ENCODE data around the gene RIMS4.

DNA sequence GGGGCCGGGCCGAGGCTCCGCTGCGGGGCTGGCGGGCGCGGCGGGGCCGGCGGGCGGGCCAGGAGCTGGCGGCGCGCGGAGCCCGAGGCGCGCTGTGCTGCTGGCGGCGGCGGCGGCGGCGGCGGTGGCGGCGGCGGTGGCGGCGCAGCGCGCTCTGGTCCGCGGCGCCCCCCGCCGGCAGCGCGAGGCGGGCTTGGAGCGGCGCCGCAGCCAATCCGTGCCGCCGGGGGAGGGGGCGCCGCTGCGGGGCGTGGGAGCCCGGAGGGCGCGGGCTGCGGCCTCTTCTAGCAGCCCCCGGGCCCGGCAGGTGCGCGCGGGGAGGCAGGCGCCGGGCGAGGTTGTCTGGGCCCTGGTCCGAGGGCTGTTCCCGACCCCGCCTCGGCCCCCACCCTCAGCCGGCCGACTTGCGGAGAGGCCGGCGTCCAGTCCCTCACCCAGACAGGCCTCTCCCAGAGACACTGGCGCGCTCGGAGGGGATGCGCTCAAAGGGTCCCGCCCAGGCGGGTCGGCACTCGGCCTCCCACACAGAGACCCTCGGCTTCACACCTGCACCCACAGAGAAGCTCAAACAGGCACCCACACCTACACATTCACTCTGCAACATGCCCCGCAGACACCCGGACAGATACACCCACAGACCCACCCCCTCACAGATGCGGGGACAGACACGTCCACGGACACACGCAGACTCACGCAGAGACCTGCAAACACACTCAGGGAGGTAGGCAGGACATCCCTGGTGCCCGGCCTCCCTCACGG lies at the start of gene RIMS4:
- TF ChIP-seq, protein P1, sequence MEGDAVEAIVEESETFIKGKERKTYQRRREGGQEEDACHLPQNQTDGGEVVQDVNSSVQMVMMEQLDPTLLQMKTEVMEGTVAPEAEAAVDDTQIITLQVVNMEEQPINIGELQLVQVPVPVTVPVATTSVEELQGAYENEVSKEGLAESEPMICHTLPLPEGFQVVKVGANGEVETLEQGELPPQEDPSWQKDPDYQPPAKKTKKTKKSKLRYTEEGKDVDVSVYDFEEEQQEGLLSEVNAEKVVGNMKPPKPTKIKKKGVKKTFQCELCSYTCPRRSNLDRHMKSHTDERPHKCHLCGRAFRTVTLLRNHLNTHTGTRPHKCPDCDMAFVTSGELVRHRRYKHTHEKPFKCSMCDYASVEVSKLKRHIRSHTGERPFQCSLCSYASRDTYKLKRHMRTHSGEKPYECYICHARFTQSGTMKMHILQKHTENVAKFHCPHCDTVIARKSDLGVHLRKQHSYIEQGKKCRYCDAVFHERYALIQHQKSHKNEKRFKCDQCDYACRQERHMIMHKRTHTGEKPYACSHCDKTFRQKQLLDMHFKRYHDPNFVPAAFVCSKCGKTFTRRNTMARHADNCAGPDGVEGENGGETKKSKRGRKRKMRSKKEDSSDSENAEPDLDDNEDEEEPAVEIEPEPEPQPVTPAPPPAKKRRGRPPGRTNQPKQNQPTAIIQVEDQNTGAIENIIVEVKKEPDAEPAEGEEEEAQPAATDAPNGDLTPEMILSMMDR (IDR thresholded peaks at IDR 0.05), result no peak
- no peak for TF ChIP-seq POLR2A (IDR thresholded peaks at IDR 0.05)
